GM12865 (cell line): ENCODE data around the gene KIAA1217.

ENCODE experiments used
- DNase-seq: peaks from one replicate; pipeline ENCODE4 v3.0.0; 2010; ENCODE audit warnings: low read depth
- H3K4me3 ChIP-seq: 2 replicates; pipeline ENCODE4 v1.5.1; 2011; ENCODE audit warnings: mild to moderate bottlenecking, low read depth, low read length, control low read depth
- CTCF ChIP-seq: IDR thresholded peaks from 2 replicates; pipeline ENCODE4 v1.5.1; 2011; ENCODE audit warnings: low read length, control low read depth, low read depth, inconsistent platforms; ENCODE audit not compliant: insufficient read depth; ENCODE audit errors: missing control alignments

KIAA1217 gene

DNA sequence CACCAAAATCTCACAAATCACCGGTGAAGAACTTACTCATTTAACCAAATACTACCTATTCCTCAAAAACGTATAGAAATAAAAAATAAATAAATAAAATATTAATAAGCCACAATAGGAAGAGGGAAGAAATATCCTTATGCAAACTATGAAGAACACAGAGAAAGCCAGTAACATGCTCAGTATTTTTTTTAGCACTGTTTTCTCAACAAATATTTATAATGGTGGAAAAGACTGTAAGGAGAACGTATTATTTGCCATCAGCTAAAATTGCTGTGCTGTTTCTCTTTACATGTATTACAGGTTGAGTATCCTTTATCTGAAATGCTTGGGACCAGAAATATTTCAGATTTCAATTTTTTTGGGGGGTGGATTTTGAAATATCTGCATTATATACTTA is 21.0 kb downstream of the KIAA1217 start:
- TF ChIP-seq CTCF = no peak
- H3K4me3 ChIP-seq = no peak overlapping the region
- no peak for DNase-seq

DNA sequence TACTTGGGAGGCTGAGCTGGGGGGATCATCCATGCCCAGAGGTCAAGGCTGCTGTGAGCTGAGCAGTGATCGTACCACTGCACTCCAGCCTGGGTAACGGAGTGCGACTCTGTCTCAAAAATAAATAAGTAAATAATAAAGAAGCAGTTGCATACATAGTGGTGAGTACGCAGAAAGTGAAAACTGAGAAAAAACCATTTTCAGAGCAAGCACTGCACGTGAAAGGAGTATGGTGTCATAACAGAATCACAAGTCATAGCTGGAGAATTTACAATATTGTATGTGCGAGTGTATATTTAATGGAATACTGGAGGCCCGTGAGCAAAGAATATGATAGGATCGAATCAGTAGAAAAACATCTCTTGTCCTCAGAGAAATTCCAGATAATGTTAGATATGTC is 22.3 kb downstream of the KIAA1217 start:
- DNase-seq = no peak
- H3K4me3 ChIP-seq = no peak overlapping the region
- no peak for TF ChIP-seq CTCF

DNA sequence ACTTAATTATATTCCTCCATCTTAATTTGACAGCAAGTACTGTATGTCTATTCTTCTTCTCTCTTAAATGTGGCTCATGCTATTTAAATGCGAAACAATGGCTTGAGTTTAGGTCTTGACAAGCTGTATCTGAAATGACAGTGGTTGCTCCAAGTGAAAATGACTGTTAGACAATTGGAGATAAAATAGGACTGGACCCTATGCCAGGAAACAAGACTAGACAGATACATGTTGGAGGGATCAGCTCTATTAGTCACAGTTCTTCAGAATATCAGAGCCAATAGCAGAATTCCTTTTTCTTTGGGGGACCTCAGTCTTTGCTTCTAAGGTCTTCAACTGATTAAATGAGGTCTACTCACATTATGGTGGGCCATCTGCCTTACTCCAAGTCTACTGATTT is 25.8 kb downstream of the KIAA1217 start:
- DNase-seq = no peak
- H3K4me3 ChIP-seq = no peak overlapping the region
- TF ChIP-seq CTCF = no peak

DNA sequence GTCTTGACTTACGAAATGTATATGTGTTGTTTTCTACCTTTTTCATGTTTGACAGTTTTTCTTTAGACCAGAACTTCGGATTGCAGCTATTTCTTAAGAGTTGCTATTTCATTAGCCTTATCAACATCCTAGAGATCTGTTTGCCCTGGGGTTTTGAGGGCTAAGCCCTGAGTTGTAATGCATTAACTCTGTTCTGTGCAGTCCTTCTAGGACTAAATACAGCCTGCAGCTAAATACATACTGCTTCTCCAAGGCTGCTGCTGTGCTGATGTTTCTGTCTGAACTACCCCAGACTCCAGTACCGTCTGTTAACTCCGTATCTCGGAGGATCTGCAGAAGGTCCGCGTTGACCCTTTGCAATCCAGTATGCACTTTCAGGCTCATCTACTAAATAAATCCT is 26.5 kb downstream of the KIAA1217 start:
- H3K4me3 ChIP-seq = no peak overlapping the region
- DNase-seq = no peak
- TF ChIP-seq CTCF = no peak

DNA sequence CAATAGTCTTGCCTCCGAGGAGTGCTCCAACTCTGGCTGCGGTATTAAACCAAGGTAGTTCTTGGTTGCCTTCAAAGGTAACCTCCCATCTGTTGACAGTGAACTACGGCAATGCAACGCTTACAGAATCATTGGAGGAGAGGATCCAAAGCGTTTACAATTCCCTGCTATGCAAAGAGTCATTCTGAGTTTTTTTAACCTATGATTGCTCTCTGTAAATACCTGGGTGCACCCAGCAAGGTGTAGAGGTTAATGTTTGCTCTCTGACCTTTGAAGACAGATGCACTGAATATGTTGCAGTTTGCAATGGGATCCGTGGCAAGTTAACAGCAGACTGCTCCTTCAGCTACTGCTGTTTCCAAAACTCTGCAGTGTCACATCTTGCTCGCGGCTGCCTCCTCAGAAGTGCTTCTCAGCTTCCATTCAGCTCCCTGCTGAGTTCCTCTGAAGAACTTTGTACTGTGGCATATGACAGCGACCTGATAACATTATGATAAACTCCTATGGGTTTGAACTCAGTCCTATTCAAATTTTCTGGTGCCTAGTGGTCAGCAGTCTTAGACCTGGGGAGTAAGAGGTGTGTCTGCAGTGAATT is 29.0 kb downstream of the KIAA1217 start:
- DNase-seq = no peak
- no peak for TF ChIP-seq CTCF
- H3K4me3 ChIP-seq = no peak overlapping the region

DNA sequence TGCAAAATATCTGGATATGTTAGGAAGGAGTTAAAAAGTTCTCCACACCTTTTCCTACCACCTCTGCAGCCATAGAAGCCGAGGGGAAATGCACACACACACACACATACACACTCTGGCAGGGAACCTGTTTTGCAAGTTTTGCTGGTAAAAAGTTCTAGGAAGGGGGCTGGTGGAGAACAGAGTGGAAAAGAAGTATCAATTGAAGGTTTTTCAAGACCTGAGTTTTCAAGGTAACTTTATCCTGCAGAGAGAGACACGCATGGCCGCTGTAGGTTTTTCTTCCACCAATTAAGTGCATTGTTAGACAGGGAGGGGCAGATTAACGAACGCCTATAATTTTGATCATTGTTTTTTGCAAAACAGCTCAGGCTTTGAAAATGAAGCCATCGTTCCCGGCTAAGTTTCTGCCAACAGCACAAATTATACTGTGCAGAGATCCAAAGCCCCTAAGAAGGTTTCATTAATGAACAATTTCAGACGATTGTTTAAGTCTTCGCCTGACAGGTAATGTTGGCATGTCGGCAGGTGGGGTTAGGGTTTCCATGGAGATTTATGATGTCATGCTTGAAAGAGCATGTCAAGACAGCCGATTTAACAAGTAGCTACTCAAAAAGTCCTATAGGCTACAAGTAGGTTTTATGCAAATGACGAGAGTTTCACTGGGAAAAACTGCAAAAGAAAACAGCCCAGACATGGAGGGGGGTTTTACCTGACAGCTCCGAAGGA is 29.7 kb downstream of the KIAA1217 start:
- no peak for TF ChIP-seq CTCF

More for the DNA sequence above, 29.7 kb downstream of the KIAA1217 start:
- H3K4me3 ChIP-seq = no peak overlapping the region
- DNase-seq = no peak
